Activated CD8-positive, alpha-beta memory T cell treated with anti-CD3 and anti-CD28 coated beads for 1 hour (primary cell): ENCODE measurements around the gene TRMT6.

ENCODE experiments used
- DNase-seq, 2 donors: peaks; one replicate each; pipeline ENCODE4 v3.0.0-alpha.2; 2020; ENCODE audit warnings: low read depth in 1 of 2; ENCODE audit errors: extremely low read depth in 1 of 2

TRMT6 gene

DNA sequence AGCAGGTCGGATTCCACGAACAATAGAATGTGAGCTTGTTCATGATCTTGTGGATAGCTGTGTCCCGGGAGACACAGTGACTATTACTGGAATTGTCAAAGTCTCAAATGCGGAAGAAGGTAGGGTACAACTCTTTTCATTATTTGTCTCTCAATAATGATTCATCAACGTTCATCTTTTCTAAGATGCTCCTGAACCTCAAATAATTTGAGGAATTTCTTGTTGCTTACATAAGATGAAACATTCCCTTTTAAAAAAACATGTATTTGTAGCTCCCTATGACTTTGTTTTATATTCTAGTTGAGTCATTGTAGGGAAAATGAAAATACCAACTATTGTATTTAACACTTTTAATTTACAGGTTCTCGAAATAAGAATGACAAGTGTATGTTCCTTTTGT is 17.1 kb upstream of the TRMT6 start:
- DNase-seq = no peak

DNA sequence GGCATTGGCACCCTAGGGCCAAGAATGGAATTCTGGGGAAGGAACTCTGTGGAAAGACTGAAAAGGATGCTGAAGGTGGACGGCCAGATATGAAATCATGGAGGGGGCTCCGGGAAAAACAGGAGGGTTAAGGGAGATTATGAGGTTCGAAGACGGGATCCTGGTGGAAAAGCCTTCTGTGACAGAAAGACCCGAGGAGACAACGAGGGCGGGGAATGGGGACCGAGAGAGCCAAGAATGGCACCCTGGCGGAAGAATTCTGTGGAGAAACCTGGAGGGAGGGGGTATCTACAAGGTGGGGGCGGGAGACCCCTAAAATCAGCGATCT is 426 bp downstream of the TRMT6 start:
- DNase-seq = no peak

DNA sequence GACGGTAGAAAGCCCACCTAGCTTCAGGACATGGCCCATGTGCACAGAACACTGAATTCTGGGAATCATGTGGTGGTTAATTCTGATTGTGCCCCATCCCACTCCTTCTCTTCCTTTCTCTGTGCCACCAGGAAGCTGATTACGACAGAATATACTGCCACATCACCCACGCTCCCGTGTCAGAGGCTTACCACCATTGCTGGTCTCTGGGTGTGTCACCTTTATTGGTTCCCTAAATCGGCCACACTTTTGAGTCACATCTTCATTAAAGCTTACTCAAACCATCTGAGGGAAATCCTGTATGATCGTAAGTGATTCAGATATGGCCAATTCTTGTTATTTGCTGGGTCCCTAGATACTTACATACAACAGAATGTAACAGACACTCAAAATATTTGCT is 3.1 kb downstream of the TRMT6 start:
- no peak for DNase-seq

DNA sequence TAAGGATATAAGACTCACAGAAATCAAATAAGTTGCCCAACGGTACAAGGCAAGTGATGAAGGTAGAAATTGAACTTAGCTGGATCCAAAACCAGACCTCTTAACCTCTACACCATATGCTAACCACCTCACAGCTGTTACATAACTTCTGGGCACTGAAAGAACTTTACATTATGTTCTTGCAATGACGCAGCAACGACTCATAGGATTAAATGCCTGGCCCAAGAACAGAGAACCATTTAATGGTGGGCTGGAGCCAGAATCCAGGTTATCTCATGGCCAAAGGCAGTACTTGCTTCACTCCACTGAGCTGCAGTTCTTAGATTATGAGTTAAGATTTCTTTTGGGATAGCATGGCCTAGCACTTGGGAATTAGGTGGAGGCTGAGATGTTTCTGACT is 4.4 kb downstream of the TRMT6 start:
- no peak for DNase-seq

DNA sequence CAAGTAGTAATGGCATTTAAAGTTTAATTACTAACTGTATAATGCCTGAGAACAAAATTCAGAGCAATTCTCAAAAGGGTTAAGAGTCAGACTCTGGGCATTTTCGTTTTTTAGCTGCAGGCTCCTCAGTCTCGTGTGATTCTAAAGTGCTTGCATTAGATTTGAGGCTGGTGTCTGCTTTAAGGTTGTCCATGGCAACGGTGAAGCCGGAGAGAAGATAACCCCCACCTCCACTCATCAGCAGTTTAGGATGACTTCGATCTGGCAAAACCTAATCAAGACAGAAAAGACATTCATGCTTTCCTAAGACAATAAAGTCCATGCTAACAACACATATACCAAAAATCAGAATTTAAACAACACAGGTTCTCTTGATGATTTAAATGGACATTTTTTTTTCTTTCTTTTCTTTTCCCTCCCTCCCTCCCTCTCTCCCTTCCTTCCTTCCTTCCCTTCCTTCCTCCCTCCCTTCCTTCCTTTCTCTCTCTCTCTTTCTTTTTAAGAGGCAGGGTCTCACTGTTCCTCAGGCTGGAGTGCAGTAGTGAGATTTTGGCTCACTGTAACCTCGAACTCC is 11.8 kb downstream of the TRMT6 start:
- no peak for DNase-seq

DNA sequence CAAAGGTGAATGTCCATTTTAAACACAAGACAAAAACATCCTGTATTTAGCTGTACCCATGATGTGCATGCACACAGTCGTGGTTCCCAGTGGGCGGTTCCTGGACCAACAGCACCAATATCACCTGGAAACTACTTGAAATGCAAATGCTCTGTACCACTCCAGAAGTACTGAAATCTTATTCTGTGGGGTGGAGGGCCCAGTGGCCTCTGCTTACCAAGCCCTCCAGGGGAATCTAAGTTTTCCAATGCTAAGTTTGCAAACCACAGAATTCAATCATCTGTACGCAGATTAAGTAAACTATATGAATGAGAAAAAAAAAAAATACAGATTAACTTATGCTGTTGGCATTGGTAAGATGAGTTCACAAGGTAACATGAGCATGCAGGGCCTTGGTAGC is 14.1 kb downstream of the TRMT6 start:
- DNase-seq = no peak

DNA sequence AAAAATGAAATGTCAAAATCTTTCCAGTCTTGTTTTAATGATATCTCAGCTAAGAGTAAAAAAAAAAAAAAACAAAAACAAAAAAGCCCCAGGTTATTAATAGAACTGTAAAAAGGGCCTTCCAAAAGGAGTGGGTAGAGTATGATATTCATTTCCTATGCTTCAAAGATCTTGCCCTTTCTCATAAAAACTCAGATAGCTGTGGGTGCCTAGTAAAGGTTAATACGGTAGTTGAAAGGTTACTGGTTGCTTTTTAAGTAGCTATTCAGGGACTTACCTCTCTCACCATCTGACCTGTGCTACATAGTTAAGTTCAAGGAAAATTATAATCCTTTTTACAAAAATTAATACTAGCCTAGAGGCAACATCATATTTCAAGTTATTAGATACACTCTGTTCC is 14.9 kb downstream of the TRMT6 start:
- no peak for DNase-seq

DNA sequence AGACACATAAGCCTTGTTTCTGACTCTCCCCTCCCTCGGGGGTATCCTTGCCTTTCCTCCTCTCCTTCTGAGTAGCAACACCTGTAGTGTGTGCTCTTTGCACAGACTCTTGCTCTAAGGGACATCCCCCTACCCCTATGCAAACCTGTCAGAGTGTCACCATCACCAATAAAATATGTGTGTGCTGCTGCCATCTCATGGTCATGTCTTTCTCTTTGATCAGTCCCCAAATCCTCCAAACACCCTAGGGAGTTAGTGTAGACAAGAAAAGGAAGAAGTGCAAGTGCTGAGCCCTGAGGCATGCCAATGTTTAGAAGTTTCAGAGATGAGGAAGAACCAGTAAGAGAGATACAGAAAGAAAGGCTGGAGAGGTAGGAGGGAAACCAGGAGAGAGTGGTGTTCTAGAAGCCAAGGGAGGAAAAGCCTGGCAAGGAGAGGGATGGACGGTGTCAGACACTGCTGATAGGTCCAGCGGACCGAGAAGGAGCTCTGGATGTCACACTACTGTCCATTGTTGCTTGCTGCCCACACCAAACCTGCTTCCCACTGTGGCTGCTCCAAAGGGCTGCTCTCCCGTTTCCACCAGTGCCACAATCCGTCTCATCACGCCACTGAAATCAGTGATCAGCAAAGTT is 16.4 kb downstream of the TRMT6 start:
- no peak for DNase-seq

DNA sequence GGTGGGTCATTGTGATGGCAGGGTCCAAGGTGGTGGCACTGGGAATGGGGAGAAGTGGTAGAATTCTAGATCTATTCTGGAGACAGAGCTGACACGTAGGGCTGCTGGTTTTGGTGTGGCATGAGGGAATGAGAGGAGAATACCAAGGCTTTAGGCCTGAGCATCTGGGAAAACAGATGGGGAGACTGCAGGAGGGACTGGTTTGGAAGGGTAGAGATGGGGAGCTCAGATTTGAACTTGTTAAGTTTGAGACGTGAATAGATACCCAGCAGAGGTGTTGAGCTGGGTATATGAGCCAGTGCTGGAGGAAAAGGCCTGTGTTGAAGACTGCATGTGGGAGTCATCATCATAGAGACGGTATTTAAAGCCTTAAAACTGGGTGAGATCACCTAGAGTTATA is 17.5 kb downstream of the TRMT6 start:
- no peak for DNase-seq

DNA sequence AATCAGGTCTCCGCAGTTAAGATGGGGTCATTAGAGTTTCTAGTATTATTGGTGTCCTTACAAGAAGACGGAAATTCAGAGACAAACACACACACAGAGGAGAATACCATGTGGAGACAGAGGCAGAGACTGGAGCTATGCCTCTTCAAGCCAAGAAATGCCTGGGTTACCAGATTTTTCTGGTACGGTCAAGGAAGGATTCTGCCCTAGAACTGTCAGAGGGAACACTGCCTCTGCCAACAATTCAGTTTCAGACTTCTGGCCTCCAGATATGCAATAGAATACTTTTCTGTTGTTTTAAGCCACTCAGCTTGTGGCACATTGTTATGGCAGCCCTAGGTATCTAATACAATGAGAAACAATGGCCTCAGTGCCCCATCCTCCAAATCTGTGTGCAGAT is 18.9 kb downstream of the TRMT6 start:
- DNase-seq = no peak

DNA sequence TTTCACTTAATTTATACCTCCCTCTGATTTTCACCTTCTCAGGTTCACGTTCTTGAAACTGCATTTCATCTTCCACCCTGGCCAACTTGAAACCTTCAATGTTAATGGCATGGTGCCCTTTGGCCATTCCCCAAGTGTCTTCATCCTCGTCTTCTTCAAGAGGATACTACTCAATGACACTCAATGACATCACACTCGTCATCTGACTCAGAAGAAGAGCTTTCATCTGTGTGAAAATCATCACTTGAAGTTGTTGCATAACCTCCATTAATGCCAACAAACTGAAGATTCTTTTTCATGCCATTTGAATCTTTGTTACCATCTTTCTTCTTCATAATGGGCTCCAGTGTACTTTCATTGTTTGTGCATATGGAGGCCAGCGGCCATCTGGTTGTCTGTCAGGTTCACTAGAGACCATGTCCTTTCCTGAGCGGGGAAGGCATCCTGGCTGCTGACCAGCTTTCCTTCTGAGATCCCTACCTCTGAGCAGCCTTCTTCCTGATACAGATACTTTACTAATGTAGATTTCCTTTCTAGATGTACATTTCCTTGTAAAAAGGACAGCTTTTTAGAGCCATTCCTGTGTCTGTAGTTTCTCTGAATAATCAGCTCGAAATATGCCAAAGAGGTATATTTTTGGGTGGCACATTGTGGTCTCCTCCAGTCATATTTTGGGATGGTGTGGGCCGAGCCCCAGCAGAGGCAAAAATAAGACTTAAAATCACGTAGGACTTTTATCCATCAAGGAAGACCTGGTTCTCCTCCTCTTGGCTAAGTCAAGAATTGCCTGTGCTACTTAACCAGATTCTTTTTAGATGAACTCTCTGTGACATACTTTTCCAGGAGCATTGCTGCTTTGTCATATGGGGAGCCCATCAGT is 21.3 kb downstream of the TRMT6 start:
- DNase-seq = no peak

DNA sequence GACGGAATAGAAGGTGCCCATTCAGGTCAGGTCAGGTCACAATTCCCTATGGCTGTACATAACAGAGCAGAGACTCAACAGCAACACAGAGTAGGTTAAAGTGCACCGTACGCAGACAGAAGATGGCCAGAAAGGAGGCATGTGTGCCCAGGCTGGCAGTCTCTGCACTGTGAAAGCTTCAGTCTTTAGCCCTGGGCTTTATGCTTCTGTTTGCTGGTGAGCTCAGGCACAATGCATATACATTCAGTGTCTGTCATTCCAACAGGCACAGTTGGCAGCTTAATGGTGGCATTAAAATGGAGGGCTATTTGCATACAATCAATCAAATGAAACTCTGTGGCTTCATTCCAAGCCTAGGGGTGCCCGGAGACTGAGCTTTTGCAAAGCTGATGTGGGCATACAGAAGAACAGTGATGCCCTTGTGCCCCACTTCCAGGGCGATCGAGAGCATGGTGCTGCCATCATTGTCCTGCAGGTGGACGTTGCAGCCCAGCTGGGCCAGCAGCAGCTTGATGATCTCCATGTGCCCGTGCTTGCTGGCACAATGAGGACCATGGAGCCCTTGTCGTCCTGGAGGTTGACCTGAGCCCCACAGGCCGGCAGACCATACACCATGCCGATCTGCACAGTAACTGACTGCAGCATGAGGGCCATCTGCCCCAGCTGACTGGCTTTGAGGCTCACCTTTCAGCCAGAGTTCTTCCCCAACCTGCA is 22.4 kb downstream of the TRMT6 start:
- DNase-seq = no peak

DNA sequence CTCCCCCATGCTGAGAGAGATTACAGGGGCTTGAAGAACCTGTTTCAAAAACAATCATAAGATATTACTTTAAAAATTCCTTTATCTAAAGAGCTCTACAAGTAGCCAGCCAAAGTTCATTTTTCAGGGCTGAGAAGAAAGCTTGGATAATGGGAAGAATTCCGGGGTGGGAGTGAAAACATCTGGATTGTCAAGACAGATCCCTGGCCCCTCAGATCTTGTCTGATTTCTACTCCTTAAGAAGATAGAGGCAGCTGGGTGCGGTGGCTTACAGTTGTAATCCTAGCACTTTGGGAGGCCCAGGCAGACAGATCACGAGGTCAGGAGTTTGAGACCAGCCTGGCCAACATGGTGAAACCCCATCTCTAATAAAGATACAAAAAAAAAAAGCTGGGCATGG is 24.8 kb downstream of the TRMT6 start:
- no peak for DNase-seq

DNA sequence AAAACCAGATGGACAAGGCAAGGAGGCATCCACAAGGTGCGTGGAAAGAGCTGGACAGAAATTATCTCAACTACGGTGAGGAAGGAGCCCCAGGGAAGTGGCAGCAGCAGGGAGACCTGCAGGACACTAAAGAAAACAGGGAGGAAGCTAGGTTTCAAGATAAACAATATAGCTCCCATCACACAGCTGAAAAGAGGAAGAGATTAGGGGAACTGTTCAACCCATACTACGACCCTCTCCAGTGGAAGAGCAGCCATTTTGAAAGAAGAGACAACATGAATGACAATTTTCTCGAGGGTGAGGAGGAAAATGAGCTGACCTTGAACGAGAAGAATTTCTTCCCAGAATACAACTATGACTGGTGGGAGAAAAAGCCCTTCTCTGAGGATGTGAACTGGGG is 26.8 kb downstream of the TRMT6 start:
- DNase-seq = no peak

DNA sequence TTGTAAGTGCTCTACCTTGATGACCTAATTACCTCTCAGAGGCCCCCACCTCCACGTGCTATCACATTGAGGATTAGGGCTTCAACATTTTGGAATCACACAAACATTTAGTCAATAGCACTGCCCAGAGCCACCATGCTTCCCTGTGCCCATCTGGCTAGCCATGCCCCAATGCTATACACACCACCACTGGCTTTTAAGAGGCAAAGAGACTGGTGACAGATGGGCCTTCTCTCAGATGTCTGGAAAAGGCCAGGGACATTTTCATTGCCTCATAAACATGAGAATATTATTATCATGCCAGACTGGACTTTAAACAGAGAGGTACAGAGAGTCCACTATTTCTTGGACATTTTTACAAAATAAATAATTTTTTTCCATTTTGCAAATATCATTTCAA is 29.8 kb downstream of the TRMT6 start:
- DNase-seq = no peak

DNA sequence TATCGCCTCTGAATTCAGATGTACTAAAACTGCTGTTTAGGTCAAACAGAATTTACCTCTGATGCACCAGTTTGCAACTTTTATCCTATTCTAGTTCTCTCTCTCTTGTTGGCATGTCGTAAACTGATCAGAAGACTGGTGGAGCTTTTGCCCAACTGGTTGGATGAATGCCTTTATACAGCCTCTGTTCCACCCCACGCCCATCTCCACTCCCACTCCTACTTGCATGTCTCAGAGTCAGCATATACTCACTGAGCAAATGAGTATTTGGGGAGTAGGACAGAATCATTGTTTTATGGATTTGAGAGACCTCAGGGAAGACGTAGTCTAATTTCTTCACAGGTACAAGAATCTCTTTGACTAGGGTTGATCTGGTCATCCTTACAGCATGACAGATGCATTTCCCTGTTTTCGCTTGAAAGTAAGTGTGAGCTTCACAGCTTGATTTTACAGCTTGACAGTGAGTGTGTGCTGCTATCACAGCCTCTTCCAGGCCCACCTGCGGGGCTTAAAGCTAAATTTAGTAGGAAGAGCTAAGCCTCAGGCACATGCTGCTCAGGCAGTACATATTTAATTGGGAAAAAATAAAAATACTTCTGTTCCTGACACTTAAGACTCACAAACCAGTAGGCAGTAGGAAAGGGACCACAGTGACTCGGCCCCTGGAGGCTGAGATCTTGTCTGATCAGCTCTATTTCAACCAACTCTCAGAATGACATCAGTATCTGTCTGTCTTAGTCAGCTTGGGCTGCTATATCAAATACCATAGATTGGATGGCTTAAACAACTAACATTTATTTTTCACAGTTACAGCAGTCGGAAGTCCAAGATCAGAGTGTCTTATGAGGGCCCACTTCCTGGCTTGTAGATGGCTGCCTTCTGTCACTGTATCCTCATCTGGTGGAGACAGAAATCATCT is 30.4 kb downstream of the TRMT6 start:
- no peak for DNase-seq

DNA sequence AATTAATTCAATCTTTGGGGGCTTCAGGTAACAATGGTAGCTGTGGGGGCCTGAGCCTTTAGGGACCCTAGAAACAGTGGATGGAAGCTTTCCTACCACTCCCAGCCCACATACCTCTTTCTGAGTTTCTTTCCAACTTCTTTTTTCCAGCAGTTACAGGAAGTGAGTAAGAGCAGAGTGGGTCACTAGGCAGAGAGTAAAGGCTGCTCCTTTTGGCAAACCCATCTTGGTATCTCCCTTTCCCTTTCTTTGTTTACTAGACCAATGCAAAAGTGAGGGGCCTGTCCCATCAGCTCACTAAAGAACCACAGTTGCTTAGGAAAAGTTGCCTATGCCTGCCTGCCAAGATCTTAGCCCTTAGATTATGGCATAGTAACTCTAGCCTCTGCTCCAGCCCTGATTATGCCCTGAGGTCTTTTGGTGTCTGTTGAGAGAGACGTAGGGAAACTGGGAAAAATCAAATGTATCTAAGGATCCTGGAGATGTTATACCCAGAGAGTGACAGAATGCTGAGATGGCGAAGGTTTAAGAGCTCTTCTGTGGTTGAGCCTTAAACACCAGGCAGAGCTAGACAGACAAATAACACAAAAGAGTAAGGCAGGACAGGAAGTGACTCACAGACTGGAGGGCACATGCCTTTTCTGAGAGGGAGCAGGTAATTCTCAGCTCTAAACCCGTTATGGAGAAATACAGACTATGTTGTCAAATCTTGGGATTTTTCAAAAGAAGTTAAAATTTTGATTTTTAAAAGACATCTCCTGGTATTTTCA is 31.3 kb downstream of the TRMT6 start:
- DNase-seq = no peak

DNA sequence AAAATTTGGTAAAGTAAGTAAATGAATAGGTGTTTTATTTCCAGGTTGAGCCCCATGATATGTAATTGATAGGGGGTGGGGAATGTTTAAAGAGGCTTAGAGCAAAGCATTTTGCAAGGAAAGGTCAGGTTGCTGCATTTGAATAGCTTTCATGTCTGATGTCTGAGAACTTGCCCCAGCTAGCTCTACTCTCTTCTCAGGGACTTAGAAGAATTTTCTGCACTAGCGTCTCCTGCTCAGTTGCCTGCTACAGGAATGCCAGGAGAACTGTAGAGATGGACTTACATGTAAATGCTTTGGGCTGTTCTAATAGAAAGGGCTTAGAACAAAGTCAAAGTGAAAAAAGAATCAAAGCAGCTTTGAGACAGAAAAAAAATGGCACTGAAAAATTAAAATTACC is 35.5 kb downstream of the TRMT6 start:
- no peak for DNase-seq

DNA sequence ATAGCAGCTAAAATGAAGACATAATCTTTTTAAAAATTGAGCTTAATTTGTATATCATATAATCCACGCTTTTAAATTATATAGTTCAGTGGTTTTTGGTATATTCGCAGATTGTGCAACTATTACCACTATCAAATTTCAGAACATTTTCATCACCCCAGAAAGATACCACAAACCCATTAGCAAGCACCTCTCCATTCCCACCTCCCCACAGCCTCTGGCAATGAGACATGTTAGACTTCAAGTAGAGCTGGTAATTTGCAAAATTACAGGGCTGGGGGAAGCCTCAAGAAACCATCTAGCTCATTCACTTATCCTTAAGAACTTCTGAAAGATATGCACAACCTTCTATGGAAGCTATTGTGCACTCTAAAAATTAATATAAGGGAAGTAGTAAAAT is 37.2 kb downstream of the TRMT6 start:
- no peak for DNase-seq

DNA sequence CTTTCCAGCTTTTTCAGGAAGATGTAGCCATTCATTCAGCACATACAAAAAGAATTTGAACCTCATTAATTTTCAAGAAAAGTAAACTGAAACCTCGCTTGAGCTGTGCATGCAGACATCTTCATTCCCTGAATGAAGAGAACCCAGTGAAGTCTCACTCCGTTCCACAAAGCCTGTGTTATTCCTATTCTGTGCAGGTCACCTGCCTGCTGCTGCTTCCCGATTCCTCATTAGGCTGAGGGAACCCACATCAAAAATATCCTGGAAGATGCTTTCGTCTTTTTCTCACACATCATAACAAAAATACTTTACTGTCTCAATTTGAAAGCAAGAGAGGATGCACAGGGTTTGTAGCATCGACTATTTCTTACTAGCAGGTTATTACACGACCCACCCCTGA is 40.1 kb downstream of the TRMT6 start:
- no peak for DNase-seq
